ENCODE data around the gene AUTS2. TPM values are rescaled to one million over a fixed set of nuclear protein-coding genes. Genes with fewer than 3 reads are reported as not detected.

The AUTS2 gene
- total and polyA plus RNA-seq, 10 of the 15 experiments (the other 5 are each of a cell fraction or from before 2014, with no cell fraction given), result 6.4 to 55.6 (median 21.6) TPM

- DNase-seq (ENCODE audit: low read depth, low spot score), result no peak
- Histone ChIP-seq H3K27ac (ENCODE audit: control insufficient read depth, insufficient read depth) (no peak overlapping the region), H3K4me3 (no peak overlapping the region), H2AFZ (ENCODE audit: control insufficient read depth, low read depth, low read length) (no peak overlapping the region), H3K9me3 (replicated peaks; ENCODE audit: control insufficient read depth, insufficient read depth, low read length) (no peaks in the 10 kb centered on the region), H3K27me3 (replicated peaks in 1 of 2; ENCODE audit: control insufficient read depth in 2 of 2, insufficient read depth in 2 of 2, low read length in 1 of 2) (no peaks in the 10 kb centered on the region), H3K4me2 (ENCODE audit: control insufficient read depth, insufficient read depth) (no peak overlapping the region), H3K79me2 (ENCODE audit: control insufficient read depth, insufficient read depth, low read length) (no peaks in the 10 kb centered on the region), H3K4me1 (ENCODE audit: control insufficient read depth, insufficient read depth, low read length) (no peaks in the 10 kb centered on the region), H3K36me3 (ENCODE audit: control insufficient read depth in 2 of 2, insufficient read depth in 2 of 2, low read length in 1 of 2) (no peaks in the 10 kb centered on the region), H3K9ac (ENCODE audit: control insufficient read depth, insufficient read depth, low read length) (no peak overlapping the region), H4K20me1 (ENCODE audit: control insufficient read depth, insufficient read depth) (no peaks in the 10 kb centered on the region)
- ATAC-seq, result no peak
- WGBS (ENCODE audit: insufficient coverage, insufficient replicate concordance, low lambda C conversion rate, missing lambda C conversion rate), result 41% methylated on average over 5 of the region's 5 CpGs
- ChIA-PET CTCF (interaction anchor here (0.7 to 1.4 kb wide), 3 partner anchors 10 to 101 kb away, joined by 3 to 7 read pairs (median 3); no protein-coding TSS in a partner anchor), POLR2A (no interaction called here), SMC1A (ENCODE audit: uncharacterized antibody, unreplicated experiment) (interaction anchor here (0.7 to 1.2 kb wide), 4 partner anchors 10 to 28 kb away, joined by 3 read pairs; no protein-coding TSS in a partner anchor), RAD21 (ENCODE audit: unreplicated experiment) (interaction anchor here (1.3 kb wide), 1 partner anchor 18 kb away, joined by 4 read pairs; no protein-coding TSS in a partner anchor)
- BruUV-seq (replicated peaks), result no TSS peak
- intact Hi-C loops (cut with micrococcal nuclease; ENCODE audit: unreplicated experiment), result no loop called here
- FAIRE-seq, result no peak
- in situ Hi-C loops (cut with MboI), result no loop called here
- no peak for TF ChIP-seq CBFB (IDR thresholded peaks at IDR 0.05; ENCODE audit: low read depth)
- no peak for TF ChIP-seq PKNOX1 (IDR thresholded peaks at IDR 0.05)
- no peak for TF ChIP-seq KDM1A (IDR thresholded peaks at IDR 0.05; ENCODE audit: borderline replicate concordance)
- TF ChIP-seq MYC (IDR thresholded peaks at IDR 0.05; ENCODE audit: insufficient read depth, insufficient read length, insufficient replicate concordance, low read length, severe bottlenecking), result no peak
- TF ChIP-seq HDAC6 (IDR thresholded peaks at IDR 0.05; ENCODE audit: unreplicated experiment), result no peak
- no peak for TF ChIP-seq RAD51 (IDR thresholded peaks at IDR 0.05)
- no peak for TF ChIP-seq MAX (IDR thresholded peaks at IDR 0.05; ENCODE audit: low read depth, low read length)
- no peak for TF ChIP-seq RB1 (IDR thresholded peaks at IDR 0.05; ENCODE audit: borderline replicate concordance)
- TF ChIP-seq CREB1 (IDR thresholded peaks at IDR 0.05; ENCODE audit: low read depth), result no peak
- no peak for TF ChIP-seq EGR1 (IDR thresholded peaks at IDR 0.05; ENCODE audit: borderline replicate concordance in 1 of 2, low read depth in 2 of 2, low read length in 2 of 2)
- no peak for TF ChIP-seq RBBP5 (conservative IDR thresholded peaks at IDR 0.05)
- TF ChIP-seq MTA3 (IDR thresholded peaks at IDR 0.05; ENCODE audit: borderline replicate concordance, low read length), result no peak
- no peak for TF ChIP-seq IRF5 (IDR thresholded peaks at IDR 0.05; ENCODE audit: borderline replicate concordance)
- TF ChIP-seq REST (IDR thresholded peaks at IDR 0.05; ENCODE audit: low read depth, low read length), result no peak
- TF ChIP-seq IRF4 (IDR thresholded peaks at IDR 0.05; ENCODE audit: low read depth, low read length), result no peak
These were observed 545.1 kb downstream of the AUTS2 start for GRCh38 chr7:70143075-70144044.

All from GM12878 (cell line).